ENCODE results near the gene ZFHX3. TPM values are rescaled to one million over a fixed set of nuclear protein-coding genes. Genes with fewer than 3 reads are reported as not detected.
A peak's percentile ranks its signal among the peaks of the same experiment; 100 is the strongest.

The ZFHX3 gene
- total RNA-seq, 1 donor from 2014 or later: 3.9 TPM

GRCh38 chr16:72844225-72844920, 203.6 kb downstream of the ZFHX3 start:
- ATAC-seq: no peak

- no peak for ATAC-seq
Measured at GRCh38 chr16:72841506-72841905, 206.4 kb downstream of the ZFHX3 start.

- no peak for ATAC-seq
Measured at GRCh38 chr16:72840631-72841381, 207.1 kb downstream of the ZFHX3 start.

- no peak for ATAC-seq
Measured at GRCh38 chr16:72838951-72839350, 209.0 kb downstream of the ZFHX3 start.

GRCh38 chr16:72838586-72838910, 209.4 kb downstream of the ZFHX3 start:
- ATAC-seq: no peak

GRCh38 chr16:72837846-72838585, 209.9 kb downstream of the ZFHX3 start:
- no peak for ATAC-seq

GRCh38 chr16:72836985-72837384, 210.9 kb downstream of the ZFHX3 start:
- no peak for ATAC-seq

GRCh38 chr16:72836181-72836580, 211.7 kb downstream of the ZFHX3 start:
- no peak for ATAC-seq

- no peak for ATAC-seq
Measured at GRCh38 chr16:72835086-72835485, 212.8 kb downstream of the ZFHX3 start.

- ATAC-seq: no peak
Measured at GRCh38 chr16:72834499-72834898, 213.4 kb downstream of the ZFHX3 start.

GRCh38 chr16:72833969-72834368, 214.0 kb downstream of the ZFHX3 start:
- ATAC-seq: no peak

GRCh38 chr16:72833482-72833881, 214.4 kb downstream of the ZFHX3 start:
- ATAC-seq: no peak

GRCh38 chr16:72832621-72833248, 215.2 kb downstream of the ZFHX3 start:
- peak; percentile 90 for ATAC-seq

GRCh38 chr16:72829846-72830775, 217.8 kb downstream of the ZFHX3 start:
- ATAC-seq: no peak

- ATAC-seq: no peak
Measured at GRCh38 chr16:72827866-72828265, 220.1 kb downstream of the ZFHX3 start.

GRCh38 chr16:72825912-72826621, 221.9 kb downstream of the ZFHX3 start:
- ATAC-seq: no peak

GRCh38 chr16:72824761-72825160, 223.2 kb downstream of the ZFHX3 start:
- no peak for ATAC-seq

- ATAC-seq: no peak
Measured at GRCh38 chr16:72824027-72824426, 223.9 kb downstream of the ZFHX3 start.

GRCh38 chr16:72821185-72821950, 226.6 kb downstream of the ZFHX3 start:
- ATAC-seq: no peak

GRCh38 chr16:72819345-72819744, 228.6 kb downstream of the ZFHX3 start:
- ATAC-seq: no peak

All from esophagus mucosa (tissue), 1 donor.